GM10266 (cell line): Measurements from ENCODE around the gene ZFP3.
"Not testable (repeated sequence)": the region's sequence is repeated elsewhere in the genome, so short reads cannot be mapped to it uniquely, and the experiment has no call there.

Experiments
- DNase-seq: peaks from one replicate; pipeline ENCODE4 v3.0.0; 2012; ENCODE audit errors: extremely low spot score
- CTCF ChIP-seq: IDR thresholded peaks from 2 replicates; pipeline ENCODE4 v1.5.1; 2012; ENCODE audit warnings: mild to moderate bottlenecking, low read depth; ENCODE audit not compliant: control insufficient read depth, insufficient read depth; ENCODE audit errors: missing control alignments

Gene ZFP3

GRCh38 chr17:5135726-5136579 lies 57.7 kb downstream of the ZFP3 start:
- no peak for DNase-seq
- TF ChIP-seq CTCF, result no peak

- not testable (repeated sequence) for DNase-seq
Measured at GRCh38 chr17:5136580-5137412, 58.5 kb downstream of the ZFP3 start.

- DNase-seq, result not testable (repeated sequence)
Measured at GRCh38 chr17:5137511-5138197, 59.4 kb downstream of the ZFP3 start.

GRCh38 chr17:5138198-5138544 lies 59.9 kb downstream of the ZFP3 start:
- not testable (repeated sequence) for DNase-seq

GRCh38 chr17:5138616-5139457 lies 60.6 kb downstream of the ZFP3 start:
- no peak for DNase-seq

GRCh38 chr17:5139458-5139732 lies 61.1 kb downstream of the ZFP3 start:
- no peak for TF ChIP-seq CTCF
- no peak for DNase-seq

More at GRCh38 chr17:5138616-5139457, 60.6 kb downstream of the ZFP3 start:
- no peak for TF ChIP-seq CTCF

GRCh38 chr17:5142877-5143276 lies 64.6 kb downstream of the ZFP3 start:
- not testable (repeated sequence) for DNase-seq
